Stomach (tissue), 4 donors: ENCODE measurements around the gene KLHL30.

ENCODE experiments used
- POLR2A ChIP-seq, 4 donors: fragments of 450-650 bp; IDR thresholded peaks; one replicate each; pipeline ENCODE4 v1.6.1; 2016; ENCODE audit warnings: antibody characterized with exemption in 4 of 4, control low read depth in 2 of 4, mild to moderate bottlenecking in 1 of 4, moderate library complexity in 1 of 4
- TF ChIP-seq, protein P1 (sequence below), 7 experiments: fragments of 450-650 bp in 4 of 7; fragments of 200-600 bp in 3 of 7; sonication (generic) in 3 of 7; IDR thresholded peaks; one replicate each; pipeline ENCODE4 v1.5.1; 2016 to 2019; ENCODE audit warnings: antibody characterized with exemption in 7 of 7, control low read depth in 2 of 7, mild to moderate bottlenecking in 1 of 7

DNA sequence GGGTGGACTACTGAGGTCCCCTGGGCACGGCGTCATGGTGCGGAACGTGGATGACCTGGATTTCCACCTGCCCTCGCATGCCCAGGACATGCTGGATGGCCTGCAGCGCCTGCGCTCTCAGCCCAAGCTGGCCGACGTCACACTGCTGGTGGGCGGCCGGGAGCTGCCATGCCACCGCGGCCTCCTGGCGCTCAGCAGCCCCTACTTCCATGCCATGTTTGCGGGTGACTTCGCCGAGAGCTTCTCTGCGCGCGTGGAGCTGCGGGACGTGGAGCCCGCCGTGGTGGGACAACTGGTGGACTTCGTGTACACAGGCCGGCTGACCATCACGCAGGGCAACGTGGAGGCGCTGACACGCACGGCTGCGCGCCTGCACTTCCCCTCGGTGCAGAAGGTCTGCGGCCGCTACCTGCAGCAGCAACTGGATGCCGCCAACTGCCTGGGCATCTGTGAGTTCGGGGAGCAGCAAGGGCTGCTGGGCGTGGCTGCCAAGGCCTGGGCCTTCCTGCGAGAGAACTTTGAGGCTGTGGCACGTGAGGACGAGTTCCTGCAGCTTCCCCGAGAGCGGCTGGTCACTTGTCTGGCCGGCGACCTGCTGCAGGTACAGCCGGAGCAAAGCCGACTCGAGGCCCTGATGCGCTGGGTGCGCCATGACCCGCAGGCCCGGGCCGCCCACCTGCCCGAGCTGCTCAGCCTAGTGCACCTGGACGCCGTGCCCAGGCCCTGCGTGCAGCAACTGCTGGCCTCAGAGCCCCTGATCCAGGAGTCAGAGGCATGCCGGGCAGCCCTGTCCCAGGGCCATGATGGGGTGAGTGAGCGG lies 2.5 kb downstream of the KLHL30 start:
- TF ChIP-seq, protein P1, sequence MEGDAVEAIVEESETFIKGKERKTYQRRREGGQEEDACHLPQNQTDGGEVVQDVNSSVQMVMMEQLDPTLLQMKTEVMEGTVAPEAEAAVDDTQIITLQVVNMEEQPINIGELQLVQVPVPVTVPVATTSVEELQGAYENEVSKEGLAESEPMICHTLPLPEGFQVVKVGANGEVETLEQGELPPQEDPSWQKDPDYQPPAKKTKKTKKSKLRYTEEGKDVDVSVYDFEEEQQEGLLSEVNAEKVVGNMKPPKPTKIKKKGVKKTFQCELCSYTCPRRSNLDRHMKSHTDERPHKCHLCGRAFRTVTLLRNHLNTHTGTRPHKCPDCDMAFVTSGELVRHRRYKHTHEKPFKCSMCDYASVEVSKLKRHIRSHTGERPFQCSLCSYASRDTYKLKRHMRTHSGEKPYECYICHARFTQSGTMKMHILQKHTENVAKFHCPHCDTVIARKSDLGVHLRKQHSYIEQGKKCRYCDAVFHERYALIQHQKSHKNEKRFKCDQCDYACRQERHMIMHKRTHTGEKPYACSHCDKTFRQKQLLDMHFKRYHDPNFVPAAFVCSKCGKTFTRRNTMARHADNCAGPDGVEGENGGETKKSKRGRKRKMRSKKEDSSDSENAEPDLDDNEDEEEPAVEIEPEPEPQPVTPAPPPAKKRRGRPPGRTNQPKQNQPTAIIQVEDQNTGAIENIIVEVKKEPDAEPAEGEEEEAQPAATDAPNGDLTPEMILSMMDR (IDR thresholded peaks at IDR 0.05): no peak
- no peak for TF ChIP-seq POLR2A (IDR thresholded peaks at IDR 0.05)
